T follicular helper cell (primary cell): ENCODE data around the gene WNT9A.
"Not testable (repeated sequence)": the region's sequence is repeated elsewhere in the genome, so short reads cannot be mapped to it uniquely, and the experiment has no call there.

Source experiments
- DNase-seq: peaks from one replicate; pipeline ENCODE4 v3.0.0-alpha.2; 2020; ENCODE audit warnings: low read depth

The WNT9A gene

DNA sequence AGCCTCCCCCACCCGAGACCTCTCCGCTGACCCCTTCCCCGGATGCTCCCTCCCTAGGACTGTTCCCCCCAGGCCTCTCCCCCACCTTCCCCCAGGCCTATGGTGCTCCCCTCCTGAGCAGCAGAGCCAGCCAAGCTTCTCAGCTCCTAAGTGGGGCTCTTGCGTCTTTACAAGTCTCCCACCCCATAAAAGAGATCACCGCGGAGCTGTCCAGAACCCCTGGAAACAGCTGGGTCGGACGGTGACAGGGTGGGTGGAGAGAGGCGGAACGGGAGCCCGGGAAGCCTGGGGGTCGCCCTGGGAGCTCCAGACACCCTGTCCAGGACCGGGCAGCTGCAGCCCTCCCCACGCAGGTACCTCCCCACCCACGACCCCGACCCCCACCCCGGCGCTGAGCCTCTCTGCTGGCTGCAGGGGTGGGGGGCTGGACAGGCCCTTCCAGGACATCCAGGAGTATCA, 61.2 kb downstream of the WNT9A start:
- no peak for DNase-seq

DNA sequence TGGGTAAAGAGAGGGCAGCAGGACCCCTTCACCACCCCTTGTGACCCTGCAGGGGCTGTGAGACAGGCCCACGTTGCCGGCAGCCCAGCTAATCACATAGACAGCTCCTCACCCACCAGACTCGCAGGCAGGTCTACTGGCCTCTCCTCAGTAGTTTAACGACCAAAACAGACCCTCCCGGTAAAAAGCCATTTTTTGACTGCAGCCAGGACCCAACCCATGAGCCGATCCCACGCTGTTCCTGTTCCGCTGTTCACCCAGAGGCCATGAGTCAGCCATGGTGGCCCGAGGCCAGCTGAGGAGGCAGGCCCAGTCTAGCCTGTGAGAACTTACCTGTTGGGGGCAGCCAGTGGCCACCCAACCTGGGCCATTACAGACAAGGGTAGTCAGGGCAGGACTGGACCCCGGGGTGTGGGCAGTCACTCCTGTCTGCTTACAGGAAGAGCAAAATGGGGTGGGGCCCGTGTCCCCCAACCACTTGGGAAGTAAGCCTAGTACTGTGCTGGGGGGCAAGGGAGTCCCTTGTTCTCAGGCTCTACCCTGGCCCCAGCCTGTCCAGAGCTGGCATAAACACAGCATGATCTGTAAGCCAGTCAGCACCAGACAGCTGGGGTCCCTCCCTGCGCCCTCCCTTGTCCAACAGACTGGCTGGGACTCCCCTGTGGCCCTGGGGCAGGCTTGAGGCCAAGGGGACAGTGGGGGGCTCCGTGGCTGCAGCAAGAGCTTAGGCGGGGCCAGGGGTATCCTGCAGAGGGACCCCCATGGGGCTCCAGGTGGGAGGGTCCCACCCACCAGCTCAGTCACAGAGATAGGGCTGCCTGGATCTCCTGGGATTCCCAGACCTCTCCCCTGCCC, 61.9 kb downstream of the WNT9A start:
- DNase-seq: no peak

DNA sequence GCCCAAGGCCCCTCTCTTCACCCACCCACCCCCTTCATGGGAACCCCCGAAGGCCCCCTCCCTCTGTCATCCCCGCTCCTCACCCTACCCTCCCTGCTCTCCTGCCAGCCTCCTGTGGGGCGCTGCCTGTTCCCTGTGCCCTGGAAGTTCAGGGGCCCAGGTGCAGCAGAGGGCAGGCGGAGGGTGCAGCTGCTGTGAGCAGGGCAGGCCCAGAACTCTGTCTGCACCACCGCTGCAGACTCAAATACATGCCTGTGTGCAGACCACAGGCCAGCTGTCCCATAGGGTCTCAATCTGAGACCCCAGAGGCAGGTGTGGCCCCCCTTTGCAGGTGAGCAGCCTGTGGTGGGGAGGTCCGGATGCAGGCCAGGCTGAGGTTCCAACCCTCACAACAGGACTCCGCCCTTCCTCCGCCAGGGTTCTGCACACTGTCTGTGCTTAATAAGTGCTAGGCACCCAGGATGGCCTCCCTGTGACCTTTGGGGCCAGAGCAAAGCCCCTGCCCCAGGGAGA, 62.5 kb downstream of the WNT9A start:
- no peak for DNase-seq

- DNase-seq: no peak
Measured at GRCh38 chr1:227884370-227885134, 63.2 kb downstream of the WNT9A start.

- no peak for DNase-seq
Measured at GRCh38 chr1:227883641-227884301, 64.0 kb downstream of the WNT9A start.

GRCh38 chr1:227883073-227883520, 64.6 kb downstream of the WNT9A start:
- DNase-seq: no peak

DNA sequence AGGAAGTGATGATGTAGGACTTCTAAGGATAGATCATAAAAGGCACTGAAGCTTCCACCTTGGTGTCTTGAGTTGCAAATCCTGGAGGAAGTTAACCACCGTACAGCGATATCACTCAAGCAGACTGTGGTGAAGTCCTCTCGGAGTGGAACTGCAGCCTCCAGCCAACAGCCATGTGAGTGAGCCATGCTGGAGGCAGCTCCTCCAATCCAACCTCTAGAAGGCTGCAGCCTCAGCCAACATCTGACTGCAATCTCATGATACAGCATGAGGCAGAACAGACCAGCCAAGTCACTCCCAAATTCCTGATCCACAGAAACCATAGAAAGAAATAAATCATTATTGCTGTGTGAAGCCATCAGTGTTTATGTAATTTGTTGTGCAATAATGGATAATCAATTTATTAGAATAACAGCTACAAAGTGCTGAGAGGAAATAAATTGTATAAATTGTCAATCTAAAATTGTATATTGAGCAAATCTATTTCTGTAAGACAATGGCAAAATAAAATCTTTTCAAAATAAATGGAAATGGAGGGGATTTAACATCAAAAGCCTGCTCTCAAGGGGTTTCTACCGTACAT, 67.3 kb downstream of the WNT9A start:
- DNase-seq: no peak

GRCh38 chr1:227877810-227878209, 69.9 kb downstream of the WNT9A start:
- not testable (repeated sequence) for DNase-seq

- not testable (repeated sequence) for DNase-seq
Measured at GRCh38 chr1:227871892-227872291, 75.8 kb downstream of the WNT9A start.

GRCh38 chr1:227870366-227870765, 77.4 kb downstream of the WNT9A start:
- no peak for DNase-seq

DNA sequence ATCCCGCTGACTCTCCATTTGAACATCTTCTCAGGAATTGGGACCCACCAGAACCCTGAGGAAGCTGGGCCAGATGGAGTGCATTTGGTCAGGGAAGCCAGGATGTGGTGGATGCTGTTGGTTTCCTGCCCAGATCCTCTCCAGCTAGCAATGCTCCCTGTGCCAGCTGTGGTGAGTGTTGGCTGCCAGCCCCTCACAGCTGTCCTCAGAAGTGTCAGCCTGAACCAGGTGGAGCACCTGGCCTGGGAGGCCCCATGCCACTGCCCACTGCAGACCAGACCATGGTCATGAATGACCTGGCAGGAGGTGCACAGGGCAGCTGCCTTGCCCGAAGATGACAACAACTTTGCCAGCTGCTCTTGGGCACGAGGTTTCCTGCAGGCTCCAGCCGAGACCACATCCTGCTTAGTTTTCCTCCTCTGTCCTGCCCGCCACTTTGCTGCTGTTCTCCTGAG, 77.9 kb downstream of the WNT9A start:
- DNase-seq: no peak

DNA sequence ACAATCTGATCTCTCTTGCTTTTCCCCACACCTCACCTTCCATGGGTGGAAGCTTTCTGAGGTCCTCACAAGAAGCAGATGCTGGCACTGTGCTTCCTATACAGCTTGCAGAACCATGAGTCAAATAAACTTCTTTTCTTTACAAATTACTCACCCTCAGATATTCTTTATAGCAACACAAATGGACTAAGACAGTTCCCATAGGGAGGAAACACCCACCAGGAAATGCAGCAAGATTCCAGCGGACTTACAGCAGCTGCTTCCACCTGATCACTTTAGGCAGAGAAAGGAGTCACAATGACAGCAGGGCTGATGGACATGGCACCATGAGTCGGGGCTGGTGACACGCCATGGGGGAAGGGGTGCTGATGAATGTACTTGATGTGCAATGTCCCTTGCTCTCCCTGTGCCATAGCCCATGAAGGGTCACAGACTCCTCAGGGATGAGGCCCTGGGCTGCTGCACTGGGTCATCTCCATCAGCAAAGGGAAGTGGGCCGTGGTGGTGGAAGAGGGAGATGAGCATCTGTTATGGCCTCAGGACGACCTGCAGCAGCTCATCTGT, 78.4 kb downstream of the WNT9A start:
- DNase-seq: no peak
